ENCODE data around the gene RGS11. TPM values are rescaled to one million over a fixed set of nuclear protein-coding genes. Genes with fewer than 3 reads are reported as not detected.
A peak's percentile ranks its signal among the peaks of the same experiment; 100 is the strongest.

The RGS11 gene
- total RNA-seq, 1 experiment from 2014 or later, result 2.9 TPM

DNA sequence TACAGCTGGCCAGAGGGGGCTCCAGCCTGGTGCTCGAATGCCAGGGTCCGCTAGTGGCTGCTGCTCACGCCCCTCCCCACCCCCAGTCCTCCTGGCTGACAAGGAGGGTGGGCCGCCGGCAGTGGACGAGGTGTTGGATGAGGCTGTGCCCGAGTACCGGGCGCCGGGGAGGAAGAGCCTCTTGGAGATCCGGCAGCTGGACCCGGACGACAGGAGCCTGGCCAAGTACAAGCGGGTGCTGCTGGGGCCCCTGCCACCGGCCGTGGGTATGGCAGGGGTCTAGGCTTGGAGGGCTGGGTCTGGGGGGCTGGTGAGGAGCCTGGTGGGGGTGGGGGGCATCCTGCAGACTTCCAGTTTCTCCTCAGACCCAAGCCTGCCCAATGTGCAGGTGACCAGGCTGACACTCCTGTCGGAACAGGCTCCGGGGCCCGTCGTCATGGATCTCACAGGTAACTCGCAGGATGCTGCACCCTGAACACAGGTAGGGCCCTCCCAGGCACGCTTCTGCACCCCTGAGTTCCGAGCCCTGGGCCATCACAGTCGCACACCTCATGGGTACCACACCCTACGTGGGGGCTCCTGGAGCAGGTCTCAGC lies 6.0 kb upstream of the RGS11 start:
- Histone ChIP-seq H3K4me2 (ENCODE audit: insufficient read depth, insufficient read length, low read length) (no peak overlapping the region), H3K18ac (ENCODE audit: insufficient read length, low read depth, low read length) (no peak overlapping the region), H4K20me1 (ENCODE audit: control insufficient read depth, insufficient read depth, insufficient read length) (no peaks in the 10 kb centered on the region), H3K23me2 (ENCODE audit: insufficient read length, low read depth, low read length, poor library complexity, severe bottlenecking) (peaks cover 3% of the 10 kb centered on the region), H4K91ac (ENCODE audit: insufficient read length, low read depth, low read length) (no peak overlapping the region), H3K4me1 (ENCODE audit: insufficient read depth, low read length) (no peaks in the 10 kb centered on the region), H3K79me1 (ENCODE audit: insufficient read depth, low read depth, low read length, poor library complexity, severe bottlenecking) (no peaks in the 10 kb centered on the region), H3K56ac (ENCODE audit: insufficient read length, low read depth, low read length) (no peak overlapping the region), H2AK5ac (ENCODE audit: insufficient read length, low read length) (no peak overlapping the region), H2BK120ac (ENCODE audit: low read depth, low read length, poor library complexity, severe bottlenecking) (no peak overlapping the region), H3T11ph (ENCODE audit: low read length) (no peak overlapping the region), H3K9ac (ENCODE audit: extremely low read depth, insufficient read length, low read length) (no peak overlapping the region), H2AFZ (ENCODE audit: low read length) (no peak overlapping the region), H2BK5ac (ENCODE audit: insufficient read length, low read length) (no peak overlapping the region), H2BK20ac (ENCODE audit: low read depth, low read length, poor library complexity, severe bottlenecking) (no peak overlapping the region), H2BK15ac (ENCODE audit: low read depth, low read length) (no peak overlapping the region), H3K27me3 (ENCODE audit: insufficient read depth, low read length) (no peaks in the 10 kb centered on the region; the same call in 1 of the 2 replicates), H3K79me2 (ENCODE audit: insufficient read depth, low read length) (no peaks in the 10 kb centered on the region), H4K8ac (replicated peaks; ENCODE audit: insufficient read length, low read depth, low read length) (no peak overlapping the region), H3K9me3 (ENCODE audit: control insufficient read depth, low read depth, low read length) (no peaks in the 10 kb centered on the region), H4K5ac (ENCODE audit: insufficient read length, low read depth, low read length) (no peak overlapping the region), H3K27ac (ENCODE audit: insufficient read length, low read depth, low read length) (no peak overlapping the region), H2BK12ac (ENCODE audit: insufficient read length, low read depth, low read length) (no peak overlapping the region), H3K23ac (ENCODE audit: insufficient read length, low read depth, low read length) (no peak overlapping the region), H3K4ac (ENCODE audit: low read depth, low read length) (no peak overlapping the region), H3K14ac (ENCODE audit: insufficient read depth, low read length) (no peak overlapping the region)
- Mint-ChIP-seq H3K27me3 (ENCODE audit: low read depth) (peaks cover 43% of the 10 kb centered on the region), H3K4me3 (peak overlapping the region in 1 of 2 experiments; percentile 7; a peak in 2 of 5 replicates), H3K27ac (no peak overlapping the region), H3K4me1 (no peaks in the 10 kb centered on the region), H3K36me3 (ENCODE audit: insufficient read depth in 1 of 3, low read depth in 3 of 3) (peaks cover 6 to 7% (median 6%) of the 10 kb centered on the region in 3 experiments), H3K9me3 (peaks cover 5 to 11% of the 10 kb centered on the region in 2 experiments)
- WGBS (ENCODE audit: extremely low coverage, insufficient read length, low lambda C conversion rate), result no CpG with 5 or more reads among the region's 25 CpGs
- TF ChIP-seq, protein P1, sequence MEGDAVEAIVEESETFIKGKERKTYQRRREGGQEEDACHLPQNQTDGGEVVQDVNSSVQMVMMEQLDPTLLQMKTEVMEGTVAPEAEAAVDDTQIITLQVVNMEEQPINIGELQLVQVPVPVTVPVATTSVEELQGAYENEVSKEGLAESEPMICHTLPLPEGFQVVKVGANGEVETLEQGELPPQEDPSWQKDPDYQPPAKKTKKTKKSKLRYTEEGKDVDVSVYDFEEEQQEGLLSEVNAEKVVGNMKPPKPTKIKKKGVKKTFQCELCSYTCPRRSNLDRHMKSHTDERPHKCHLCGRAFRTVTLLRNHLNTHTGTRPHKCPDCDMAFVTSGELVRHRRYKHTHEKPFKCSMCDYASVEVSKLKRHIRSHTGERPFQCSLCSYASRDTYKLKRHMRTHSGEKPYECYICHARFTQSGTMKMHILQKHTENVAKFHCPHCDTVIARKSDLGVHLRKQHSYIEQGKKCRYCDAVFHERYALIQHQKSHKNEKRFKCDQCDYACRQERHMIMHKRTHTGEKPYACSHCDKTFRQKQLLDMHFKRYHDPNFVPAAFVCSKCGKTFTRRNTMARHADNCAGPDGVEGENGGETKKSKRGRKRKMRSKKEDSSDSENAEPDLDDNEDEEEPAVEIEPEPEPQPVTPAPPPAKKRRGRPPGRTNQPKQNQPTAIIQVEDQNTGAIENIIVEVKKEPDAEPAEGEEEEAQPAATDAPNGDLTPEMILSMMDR (conservative IDR thresholded peaks at IDR 0.05), result no peak
- DNase-seq, result no peak
